SK-N-SH (cell line): ENCODE measurements around the gene NSL1. TPM values are rescaled to one million over a fixed set of nuclear protein-coding genes. Genes with fewer than 3 reads are reported as not detected.
A peak's percentile ranks its signal among the peaks of the same experiment; 100 is the strongest.

ENCODE experiments used
- CTCF ChIA-PET: fragments of 300-600, 350-600 bp; formaldehyde crosslinking; extraction: SDS; loops from one replicate; lab custom pipeline; 2021; lab: Yijun Ruan, JAX
- POLR2A ChIA-PET: fragments of 350-600 bp; sonication (Branson Sonifier 250); formaldehyde crosslinking; extraction: SDS; loops from one replicate; lab custom pipeline; 2020; ENCODE audit warnings: antibody characterized with exemption, inconsistent platforms; lab: Yijun Ruan, JAX
- DNase-seq: peaks from one replicate; pipeline ENCODE4 v3.0.0; 2012
- H2AFZ ChIP-seq: fragments of 200-600 bp; sonication (generic); 2 replicates; pipeline ENCODE4 v1.8.1; 2016; ENCODE audit warnings: antibody characterized with exemption, mild to moderate bottlenecking, low read depth
- H3F3A ChIP-seq: fragments of 200-600 bp; sonication (generic); replicated peaks from 2 replicates; pipeline ENCODE3; 2016; ENCODE audit warnings: antibody characterized with exemption, mild to moderate bottlenecking; ENCODE audit not compliant: insufficient read depth
- H3K27ac ChIP-seq, 2 experiments: fragments of 200-500 bp in 1 of 2; fragments of 200-600 bp in 1 of 2; sonication (Bioruptor generic) in 1 of 2; sonication (generic), shearing (Covaris generic) in 1 of 2; 2 replicates each; pipeline versions ENCODE4 v1.5.1 to v1.6.1; 2014 to 2016; ENCODE audit warnings: low read depth in 2 of 2, inconsistent platforms in 1 of 2, low read length in 1 of 2, mild to moderate bottlenecking in 1 of 2, mixed read lengths in 1 of 2
- H3K27me3 ChIP-seq: fragments of 200-600 bp; sonication (generic), shearing (Covaris generic); 2 replicates; pipeline ENCODE4 v1.6.1; 2016; ENCODE audit warnings: mixed run types; ENCODE audit not compliant: insufficient read depth
- H3K36me3 ChIP-seq, 2 experiments: fragments of 200-500 bp in 1 of 2; fragments of 200-600 bp in 1 of 2; sonication (Bioruptor generic) in 1 of 2; sonication (generic) in 1 of 2; replicated peaks in 1 of 2; 2 replicates each; pipeline versions ENCODE3 to v1.5.1; 2014 to 2016; ENCODE audit warnings: low read length in 1 of 2, mild to moderate bottlenecking in 1 of 2; ENCODE audit not compliant: insufficient read depth in 2 of 2, control insufficient read depth in 1 of 2
- H3K4me1 ChIP-seq, 2 experiments: fragments of 200-500 bp in 1 of 2; fragments of 200-600 bp in 1 of 2; sonication (Bioruptor generic) in 1 of 2; sonication (generic), shearing (Covaris generic) in 1 of 2; 2 replicates each; pipeline versions ENCODE4 v1.5.1 to v1.6.1; 2014 to 2016; ENCODE audit warnings: low read depth in 1 of 2, low read length in 1 of 2, mixed run types in 1 of 2; ENCODE audit not compliant: insufficient read depth in 2 of 2, control insufficient read depth in 1 of 2
- H3K4me2 ChIP-seq: fragments of 200-600 bp; sonication (generic), shearing (Covaris generic); 2 replicates; pipeline ENCODE4 v1.6.1; 2017; ENCODE audit warnings: mixed run types
- H3K4me3 ChIP-seq, 2 experiments: fragments of 200-500 bp in 1 of 2; fragments of 200-600 bp in 1 of 2; sonication (Bioruptor generic) in 1 of 2; sonication (generic), shearing (Covaris generic) in 1 of 2; 2 replicates each; pipeline versions ENCODE4 v1.5.1 to v1.8.1; 2014 to 2016; ENCODE audit warnings: low read depth in 2 of 2, inconsistent platforms in 1 of 2, low read length in 1 of 2, mild to moderate bottlenecking in 1 of 2, mixed read lengths in 1 of 2, moderate library complexity in 1 of 2
- H3K79me2 ChIP-seq: fragments of 200-600 bp; sonication (generic); 2 replicates; pipeline ENCODE4 v1.8.1; 2017; ENCODE audit warnings: mild to moderate bottlenecking; ENCODE audit not compliant: insufficient read depth
- H3K9ac ChIP-seq: fragments of 200-600 bp; sonication (generic); 2 replicates; pipeline ENCODE4 v1.6.1; 2017; ENCODE audit warnings: mixed run types
- H3K9me2 ChIP-seq: fragments of 200-600 bp; sonication (generic); 2 replicates; pipeline ENCODE4 v1.6.1; 2017; ENCODE audit warnings: mixed run types
- H3K9me3 ChIP-seq: fragments of 200-600 bp; sonication (generic); 2 replicates; pipeline ENCODE4 v1.6.1; 2017; ENCODE audit warnings: mixed run types, mild to moderate bottlenecking, moderate library complexity
- H4K20me1 ChIP-seq: fragments of 200-600 bp; sonication (generic); 2 replicates; pipeline ENCODE4 v1.6.1; 2017; ENCODE audit warnings: mild to moderate bottlenecking, mixed run types; ENCODE audit not compliant: insufficient read depth
- CHD2 ChIP-seq: fragments of 150-350 bp; IDR thresholded peaks from 2 replicates; pipeline ENCODE4 v1.6.1; 2018; ENCODE audit warnings: low read length; ENCODE audit not compliant: partially characterized antibody
- CTCF ChIP-seq: fragments of 200-600 bp; sonication (generic); IDR thresholded peaks from 2 replicates; pipeline ENCODE4 v1.6.1; 2017; ENCODE audit warnings: antibody characterized with exemption, mild to moderate bottlenecking, moderate library complexity
- GABPA ChIP-seq: IDR thresholded peaks from 2 replicates; pipeline ENCODE4 v1.4.0; 2012; ENCODE audit warnings: low read depth, mild to moderate bottlenecking
- IRF3 ChIP-seq: fragments of 150-350 bp; IDR thresholded peaks from 2 replicates; pipeline ENCODE4 v1.6.1; 2016; ENCODE audit warnings: mild to moderate bottlenecking, low read depth, low read length
- USF1 ChIP-seq: IDR thresholded peaks from 2 replicates; pipeline ENCODE4 v1.4.0; 2012; ENCODE audit warnings: low read depth, borderline replicate concordance
- WGBS: methylation state at CpG from one replicate; pipeline ENCODE4 v1.1.6; 2017; ENCODE audit warnings: low lambda C conversion rate; 5-methylcytosine and 5-hydroxymethylcytosine counted together
- polyA plus RNA-seq, 3 experiments: library from polyadenylated mRNA; depleted of rRNA; stranded (reverse); fragments of >200 nt; gene quantifications; 2 replicates each; pipeline ENCODE4 v1.2.3, GENCODE V29; 2012

NSL1 gene
- polyA plus RNA-seq, 1 of the 3 experiments (the other 2 are of a cell fraction) = 22.5 TPM

GRCh38 chr1:212699625-212700222 lies 91.9 kb downstream of the NSL1 start, which contains the start of gene BATF3:
Gene BATF3 (minus strand): TSS chr1:212699840. CDS start chr1:212699762, 78 bp downstream.
- no peaks in the 10 kb centered on the region for H3K9me3 ChIP-seq
- peaks cover 0 to 25% of the 10 kb centered on the region in 2 experiments; a peak in 2 of 4 replicates for H3K4me1 ChIP-seq
- H3K9me2 ChIP-seq = no peaks in the 10 kb centered on the region
- peaks cover 9% of the 10 kb centered on the region for H3F3A ChIP-seq
- H3K36me3 ChIP-seq = no peaks in the 10 kb centered on the region
- peak within 1 kb of the TSS; percentile 85 for H3K4me2 ChIP-seq
- H2AFZ ChIP-seq = peak within 1 kb of the TSS; percentile 86
- peaks cover 42% of the 10 kb centered on the region for H3K27me3 ChIP-seq
- no peak within 1 kb of the TSS for H3K27ac ChIP-seq
- CTCF ChIA-PET = interaction anchor here (0.7 to 2.3 kb wide), 8 partner anchors 10 to 222 kb away, joined by 3 to 7 read pairs (median 3); partner anchors contain the start of gene ATF3
- H3K79me2 ChIP-seq = no peaks in the 10 kb centered on the region
- POLR2A ChIA-PET = interaction anchor here (1.3 kb wide), 1 partner anchor 91 kb away, joined by 4 read pairs; the partner anchor contains the start of gene ATF3
- no peaks in the 10 kb centered on the region for H4K20me1 ChIP-seq
- peak within 1 kb of the TSS; percentile 50 to 65 for H3K4me3 ChIP-seq
- H3K9ac ChIP-seq = no peak within 1 kb of the TSS; the same call in 1 of the 2 replicates
- DNase-seq = peak; percentile 73
- peak; percentile 34; the same call in 1 of the 2 replicates for TF ChIP-seq USF1
- no peak for TF ChIP-seq GABPA
- WGBS = under 1% methylated on average over 43 of the region's 79 CpGs

GRCh38 chr1:212699104-212699624 lies 92.4 kb downstream of the NSL1 start:
- DNase-seq = peak; percentile 78
- Histone ChIP-seq H3K9ac (no peak overlapping the region), H3K4me3 (peak overlapping the region; percentile 50 to 65; a peak in 3 of 4 replicates), H3K27ac (no peak overlapping the region), H3K4me2 (peak overlapping the region; percentile 69), H3K27me3 (peaks cover 46% of the 10 kb centered on the region), H3F3A (peaks cover 9% of the 10 kb centered on the region), H3K9me2 (no peaks in the 10 kb centered on the region), H3K36me3 (no peaks in the 10 kb centered on the region), H3K79me2 (no peaks in the 10 kb centered on the region), H3K9me3 (no peaks in the 10 kb centered on the region), H3K4me1 (peaks cover 0 to 25% of the 10 kb centered on the region in 2 experiments; a peak in 2 of 4 replicates), H4K20me1 (no peaks in the 10 kb centered on the region), H2AFZ (0 out of 2 replicates have a peak overlapping the region, but pooled peaks have one; percentile 43)
- TF ChIP-seq CTCF (peak; percentile 50), GABPA (no peak), CHD2 (no peak), IRF3 (no peak)
- WGBS = 5% methylated on average over 18 of the region's 42 CpGs
- ChIA-PET CTCF (interaction anchor here (0.7 to 2.3 kb wide), 12 partner anchors 9 to 222 kb away, joined by 3 to 7 read pairs (median 3); partner anchors contain the start of gene ATF3), POLR2A (interaction anchor here (1.3 kb wide), 1 partner anchor 91 kb away, joined by 4 read pairs; the partner anchor contains the start of gene ATF3)
